Measurements from ENCODE around the gene TXNIP. TPM values are rescaled to one million over a fixed set of nuclear protein-coding genes. Genes with fewer than 3 reads are reported as not detected.

The TXNIP gene
- total and polyA plus RNA-seq, 2 of the 4 experiments (the other 2 are of a cell fraction), result 36.4 to 77.2 TPM

- CTCF ChIA-PET, result interaction anchor here (0.6 kb wide), 1 partner anchor 9 kb away, joined by 4 read pairs; no protein-coding TSS in a partner anchor
- in situ Hi-C loops (cut with MboI; ENCODE audit: low sequenced_read_pairs) (no loop called here), intact Hi-C loops (cut with micrococcal nuclease) (no loop called here), dilution Hi-C loops (cut with HindIII; ENCODE audit: low sequenced_read_pairs, unreplicated experiment) (no loop called here)
- Histone ChIP-seq H3K27me3 (ENCODE audit: control insufficient read depth, insufficient read depth, low read length) (no peaks in the 10 kb centered on the region), H4K91ac (ENCODE audit: insufficient read depth, low read depth, low read length) (no peak overlapping the region), H2AFZ (replicated peaks; ENCODE audit: low read length, poor library complexity) (no peak overlapping the region), H3K14ac (replicated peaks; ENCODE audit: low read depth, low read length) (no peak overlapping the region), H4K5ac (ENCODE audit: low read depth, low read length) (no peak overlapping the region), H2BK5ac (ENCODE audit: low read depth, low read length, poor library complexity, severe bottlenecking) (no peak overlapping the region), H2BK15ac (ENCODE audit: low read depth, low read length) (no peak overlapping the region), H3K36me3 (ENCODE audit: control insufficient read depth, insufficient read depth, low read length) (peaks cover 11% of the 10 kb centered on the region), H2AK5ac (ENCODE audit: low read depth, low read length) (no peak overlapping the region), H2BK20ac (ENCODE audit: low read depth, low read length) (no peak overlapping the region), H3K79me1 (ENCODE audit: low read depth in 1 of 2, low read length in 2 of 2) (peaks cover 20 to 29% of the 10 kb centered on the region in 2 experiments), H2AK9ac (replicated peaks; ENCODE audit: low read depth, low read length, poor library complexity) (no peak overlapping the region), H3K4ac (ENCODE audit: low read depth, low read length) (no peak overlapping the region), H3K4me1 (ENCODE audit: control insufficient read depth, insufficient read depth, low read length) (no peaks in the 10 kb centered on the region), H3K9me3 (ENCODE audit: control insufficient read depth, insufficient read depth, low read length) (no peaks in the 10 kb centered on the region), H3K23ac (ENCODE audit: low read depth, low read length) (no peak overlapping the region), H2BK120ac (ENCODE audit: low read depth, low read length) (no peak overlapping the region), H3K18ac (ENCODE audit: low read depth, low read length) (no peak overlapping the region), H3K4me3 (ENCODE audit: insufficient read depth, low read depth, low read length) (no peak overlapping the region), H3K27ac (ENCODE audit: insufficient read depth, low read length) (no peak overlapping the region), H3K56ac (ENCODE audit: extremely low read depth, insufficient read depth, low read length) (no peak overlapping the region), H4K20me1 (ENCODE audit: insufficient read depth, low read length) (no peaks in the 10 kb centered on the region), H3K9me1 (ENCODE audit: insufficient read depth, low read length) (no peaks in the 10 kb centered on the region), H3K4me2 (ENCODE audit: low read depth, low read length) (no peak overlapping the region), H3K9ac (ENCODE audit: low read depth, low read length) (no peak overlapping the region), H4K8ac (ENCODE audit: low read depth in 2 of 2, low read length in 2 of 2) (no peak overlapping the region)
- POLR2A ChIA-PET (ENCODE audit: unreplicated experiment), result no interaction called here
- BruUV-seq (replicated peaks), result no TSS peak
- DNase-seq, result no peak
- TF ChIP-seq, protein P1, sequence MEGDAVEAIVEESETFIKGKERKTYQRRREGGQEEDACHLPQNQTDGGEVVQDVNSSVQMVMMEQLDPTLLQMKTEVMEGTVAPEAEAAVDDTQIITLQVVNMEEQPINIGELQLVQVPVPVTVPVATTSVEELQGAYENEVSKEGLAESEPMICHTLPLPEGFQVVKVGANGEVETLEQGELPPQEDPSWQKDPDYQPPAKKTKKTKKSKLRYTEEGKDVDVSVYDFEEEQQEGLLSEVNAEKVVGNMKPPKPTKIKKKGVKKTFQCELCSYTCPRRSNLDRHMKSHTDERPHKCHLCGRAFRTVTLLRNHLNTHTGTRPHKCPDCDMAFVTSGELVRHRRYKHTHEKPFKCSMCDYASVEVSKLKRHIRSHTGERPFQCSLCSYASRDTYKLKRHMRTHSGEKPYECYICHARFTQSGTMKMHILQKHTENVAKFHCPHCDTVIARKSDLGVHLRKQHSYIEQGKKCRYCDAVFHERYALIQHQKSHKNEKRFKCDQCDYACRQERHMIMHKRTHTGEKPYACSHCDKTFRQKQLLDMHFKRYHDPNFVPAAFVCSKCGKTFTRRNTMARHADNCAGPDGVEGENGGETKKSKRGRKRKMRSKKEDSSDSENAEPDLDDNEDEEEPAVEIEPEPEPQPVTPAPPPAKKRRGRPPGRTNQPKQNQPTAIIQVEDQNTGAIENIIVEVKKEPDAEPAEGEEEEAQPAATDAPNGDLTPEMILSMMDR (conservative IDR thresholded peaks at IDR 0.05; ENCODE audit: low read depth, low read length), result no peak
- peak; percentile 8; the same call in 1 of the 2 replicates for TF ChIP-seq MAFK (IDR thresholded peaks at IDR 0.05; ENCODE audit: low read depth, low read length)
- 87% methylated on average over 6 of the region's 6 CpGs; no CpG with 5 or more reads in 1 of the 2 experiments for WGBS, 2 experiments (ENCODE audit: extremely low coverage in 2 of 2, insufficient read length in 1 of 2)
- no peak for ATAC-seq (ENCODE audit: low read depth)
Observed at GRCh38 chr1:145942871-145943270, 53.5 kb downstream of the TXNIP start.

Other genes with a start within 250 kb of the TXNIP start
- gene RNF115, start 172.5 kb downstream of the TXNIP start, total RNA-seq (2012; rRNA removed), result 22.5 and 22.9 TPM in 2 replicates
- gene RNF115, start 172.5 kb downstream of the TXNIP start, polyA plus RNA-seq (2012; rRNA removed), result 11.5 and 13.5 TPM in 2 replicates
- gene POLR3C, start 172.4 kb downstream of the TXNIP start, total RNA-seq (2012; rRNA removed), result 69.4 and 94.1 TPM in 2 replicates
- 47.0 and 49.4 TPM in 2 replicates for gene POLR3C, start 172.4 kb downstream of the TXNIP start, polyA plus RNA-seq (2012; rRNA removed)
- 2.3 and 2.8 TPM in 2 replicates for gene NUDT17, start 150.9 kb downstream of the TXNIP start, total RNA-seq (2012; rRNA removed)
- 1.6 and 2.8 TPM in 2 replicates for gene NUDT17, start 150.9 kb downstream of the TXNIP start, polyA plus RNA-seq (2012; rRNA removed)
- gene PIAS3, start 137.5 kb downstream of the TXNIP start, total RNA-seq (2012; rRNA removed), result 10.8 and 11.1 TPM in 2 replicates
- 52.9 and 53.7 TPM in 2 replicates for gene PIAS3, start 137.5 kb downstream of the TXNIP start, polyA plus RNA-seq (2012; rRNA removed)
- gene ANKRD35, start 110.7 kb downstream of the TXNIP start, total RNA-seq (2012; rRNA removed), result 0.90 and 1.1 TPM in 2 replicates
- gene ANKRD35, start 110.7 kb downstream of the TXNIP start, polyA plus RNA-seq (2012; rRNA removed), result 2.4 TPM in 2 replicates
- gene ITGA10, start 86.5 kb downstream of the TXNIP start, total RNA-seq (2012; rRNA removed), result 0.83 and 0.90 TPM in 2 replicates
- 1.3 TPM in 2 replicates for gene ITGA10, start 86.5 kb downstream of the TXNIP start, polyA plus RNA-seq (2012; rRNA removed)
- gene PEX11B, start 77.9 kb downstream of the TXNIP start, total RNA-seq (2012; rRNA removed), result 15.4 and 19.7 TPM in 2 replicates
- gene PEX11B, start 77.9 kb downstream of the TXNIP start, polyA plus RNA-seq (2012; rRNA removed), result 22.5 and 24.3 TPM in 2 replicates
- gene RBM8A, start 69.1 kb downstream of the TXNIP start, total RNA-seq (2012; rRNA removed), result 94.1 and 228 TPM in 2 replicates
- gene RBM8A, start 69.1 kb downstream of the TXNIP start, polyA plus RNA-seq (2012; rRNA removed), result 203 and 251 TPM in 2 replicates
- gene LIX1L, start 38.6 kb downstream of the TXNIP start, total RNA-seq (2012; rRNA removed), result 14.7 and 18.3 TPM in 2 replicates
- 26.9 and 28.8 TPM in 2 replicates for gene LIX1L, start 38.6 kb downstream of the TXNIP start, polyA plus RNA-seq (2012; rRNA removed)
- 0.56 and 0.90 TPM in 2 replicates for gene ANKRD34A, start 32.0 kb downstream of the TXNIP start, total RNA-seq (2012; rRNA removed)
- gene ANKRD34A, start 32.0 kb downstream of the TXNIP start, polyA plus RNA-seq (2012; rRNA removed), result 1.9 and 2.3 TPM in 2 replicates
- gene POLR3GL, start 31.9 kb downstream of the TXNIP start, total RNA-seq (2012; rRNA removed), result 7.9 and 10.3 TPM in 2 replicates
- gene POLR3GL, start 31.9 kb downstream of the TXNIP start, polyA plus RNA-seq (2012; rRNA removed), result 15.3 and 16.3 TPM in 2 replicates
- gene HJV, start 25.2 kb upstream of the TXNIP start, total RNA-seq (2012; rRNA removed), result not detected in 2 replicates
- gene HJV, start 25.2 kb upstream of the TXNIP start, polyA plus RNA-seq (2012; rRNA removed), result not detected in 2 replicates
- gene NBPF10, start 148.2 kb upstream of the TXNIP start, total RNA-seq (2012; rRNA removed), result 1.1 and 1.4 TPM in 2 replicates
- 0.86 and 0.91 TPM in 2 replicates for gene NBPF10, start 148.2 kb upstream of the TXNIP start, polyA plus RNA-seq (2012; rRNA removed)
- gene NOTCH2NLA, start 232.4 kb upstream of the TXNIP start, total RNA-seq (2012; rRNA removed), result 51.7 and 55.4 TPM in 2 replicates
- gene NOTCH2NLA, start 232.4 kb upstream of the TXNIP start, polyA plus RNA-seq (2012; rRNA removed), result 23.6 and 24.8 TPM in 2 replicates